Measurements from ENCODE around the gene ZBTB7C. TPM values are rescaled to one million over a fixed set of nuclear protein-coding genes. Genes with fewer than 3 reads are reported as not detected.

The ZBTB7C gene
- total RNA-seq, 1 experiment from 2014 or later, result 0.33 TPM

DNA sequence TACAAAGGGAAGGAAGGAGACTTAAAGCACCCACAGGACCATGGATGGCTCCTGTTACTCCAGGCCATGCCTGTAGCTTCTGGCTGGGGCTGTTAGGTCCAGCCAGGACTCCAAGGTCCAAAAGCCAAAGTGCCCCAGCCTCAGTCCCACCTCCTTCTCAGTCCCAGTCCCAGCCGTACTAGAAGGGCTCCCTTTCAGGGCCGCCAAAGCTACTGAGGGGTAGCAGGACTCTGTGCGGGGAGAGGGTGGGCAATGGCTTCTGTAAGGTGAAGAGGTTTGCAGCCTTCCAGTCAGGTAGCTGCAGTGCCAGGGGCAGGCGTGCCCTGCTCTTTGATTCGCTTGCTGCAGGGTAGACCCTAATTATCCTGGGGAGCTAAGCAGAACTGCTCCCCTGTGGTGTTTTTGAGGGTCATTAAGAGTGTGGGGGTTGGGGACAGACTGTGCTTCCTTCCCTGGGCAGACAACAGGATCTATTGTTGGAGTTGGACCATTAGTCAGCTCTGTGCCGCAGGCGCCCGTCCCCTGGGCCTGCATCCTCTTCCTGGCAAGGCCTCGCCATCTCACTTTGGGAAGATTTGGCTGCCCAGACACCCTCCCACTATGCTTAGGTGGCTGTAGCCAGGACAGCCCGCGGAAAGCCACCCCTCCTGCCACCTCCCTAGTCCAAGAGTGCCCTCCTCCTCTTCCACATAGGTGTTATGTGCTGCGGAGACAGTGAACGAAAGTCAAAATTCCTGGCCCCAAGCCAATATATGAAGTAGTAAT lies 118.8 kb downstream of the ZBTB7C start:
- Histone ChIP-seq H3K27ac (ENCODE audit: insufficient read length, low read depth, low read length) (no peak overlapping the region), H2BK5ac (ENCODE audit: insufficient read length, low read length) (no peak overlapping the region), H4K20me1 (ENCODE audit: control insufficient read depth, insufficient read depth, insufficient read length) (no peaks in the 10 kb centered on the region), H3K9ac (ENCODE audit: extremely low read depth, insufficient read length, low read length) (no peak overlapping the region), H3K4me2 (ENCODE audit: insufficient read depth, insufficient read length, low read length) (no peak overlapping the region), H3K4me1 (ENCODE audit: insufficient read depth, low read length) (no peaks in the 10 kb centered on the region), H3T11ph (ENCODE audit: low read length) (no peak overlapping the region), H2BK15ac (ENCODE audit: low read depth, low read length) (no peak overlapping the region), H3K18ac (ENCODE audit: insufficient read length, low read depth, low read length) (no peak overlapping the region), H2AFZ (ENCODE audit: low read length) (no peak overlapping the region), H2BK12ac (ENCODE audit: insufficient read length, low read depth, low read length) (no peak overlapping the region), H3K56ac (ENCODE audit: insufficient read length, low read depth, low read length) (no peak overlapping the region), H3K79me1 (ENCODE audit: insufficient read depth, low read depth, low read length, poor library complexity, severe bottlenecking) (no peaks in the 10 kb centered on the region), H3K23me2 (ENCODE audit: insufficient read length, low read depth, low read length, poor library complexity, severe bottlenecking) (no peaks in the 10 kb centered on the region), H3K23ac (ENCODE audit: insufficient read length, low read depth, low read length) (no peak overlapping the region), H3K4ac (ENCODE audit: low read depth, low read length) (no peak overlapping the region), H2BK20ac (ENCODE audit: low read depth, low read length, poor library complexity, severe bottlenecking) (no peak overlapping the region), H2AK5ac (ENCODE audit: insufficient read length, low read length) (no peak overlapping the region), H3K79me2 (ENCODE audit: insufficient read depth, low read length) (no peaks in the 10 kb centered on the region), H4K5ac (ENCODE audit: insufficient read length, low read depth, low read length) (no peak overlapping the region), H2BK120ac (ENCODE audit: low read depth, low read length, poor library complexity, severe bottlenecking) (no peak overlapping the region), H3K9me3 (ENCODE audit: control insufficient read depth, low read depth, low read length) (no peaks in the 10 kb centered on the region), H3K27me3 (ENCODE audit: insufficient read depth, low read length) (no peaks in the 10 kb centered on the region), H4K8ac (replicated peaks; ENCODE audit: insufficient read length, low read depth, low read length) (no peak overlapping the region), H4K91ac (ENCODE audit: insufficient read length, low read depth, low read length) (no peak overlapping the region), H3K14ac (ENCODE audit: insufficient read depth, low read length) (no peak overlapping the region)
- no peak for TF ChIP-seq CTCF (conservative IDR thresholded peaks at IDR 0.05)
- H3K4me3 Mint-ChIP-seq, result no peak overlapping the region
- no peaks in the 10 kb centered on the region for H3K36me3 Mint-ChIP-seq (ENCODE audit: insufficient read depth in 1 of 3, low read depth in 3 of 3)
- no peaks in the 10 kb centered on the region for H3K9me3 Mint-ChIP-seq
- peaks cover 3% of the 10 kb centered on the region for H3K27me3 Mint-ChIP-seq (ENCODE audit: low read depth)
- no peak for DNase-seq
- no peak overlapping the region for H3K27ac Mint-ChIP-seq
- no CpG with 5 or more reads among the region's 13 CpGs for WGBS (ENCODE audit: extremely low coverage, insufficient read length, low lambda C conversion rate)
- peaks cover 11 to 22% of the 10 kb centered on the region in 2 experiments for H3K4me1 Mint-ChIP-seq

Measured in H9 (cell line).